Keratinocyte (primary cell): ENCODE measurements around the gene C2orf76. TPM values are rescaled to one million over a fixed set of nuclear protein-coding genes. Genes with fewer than 3 reads are reported as not detected.

Experiments used
- DNase-seq: peaks from one replicate; pipeline ENCODE4 v3.0.0-alpha.2; 2011; ENCODE audit warnings: low read depth, missing footprints, low spot score
- FAIRE-seq: peaks from 2 replicates; lab custom pipeline; 2011; peaks lifted over from hg19 to GRCh38; lab: Jason Lieb, UNC
- H2AFZ ChIP-seq: 2 replicates; pipeline ENCODE4 v1.6.0; 2012; ENCODE audit warnings: low read length, control low read depth, inconsistent platforms; ENCODE audit not compliant: control insufficient read depth
- H3K27ac ChIP-seq: 2 replicates; pipeline ENCODE4 v1.5.1; 2011; ENCODE audit warnings: low read length; ENCODE audit not compliant: control insufficient read depth, insufficient read depth
- H3K27me3 ChIP-seq: 3 replicates; pipeline ENCODE4 v1.6.0; 2011; ENCODE audit warnings: low read length; ENCODE audit not compliant: control insufficient read depth, insufficient read depth; ENCODE audit errors: extremely low read depth
- H3K36me3 ChIP-seq, 2 experiments: 2 replicates in 1 of 2; 3 replicates in 1 of 2; pipeline ENCODE4 v1.5.1; 2011; ENCODE audit warnings: low read length in 2 of 2, mild to moderate bottlenecking in 1 of 2; ENCODE audit not compliant: control insufficient read depth in 2 of 2, insufficient read depth in 2 of 2; ENCODE audit errors: extremely low read depth in 1 of 2
- H3K4me1 ChIP-seq: 3 replicates; pipeline ENCODE4 v1.5.1; 2011; ENCODE audit warnings: low read length; ENCODE audit not compliant: control insufficient read depth, insufficient read depth; ENCODE audit errors: extremely low read depth
- H3K4me2 ChIP-seq: 3 replicates; pipeline ENCODE4 v1.6.0; 2011; ENCODE audit warnings: low read depth, low read length; ENCODE audit not compliant: control insufficient read depth, insufficient read depth; ENCODE audit errors: extremely low read depth
- H3K4me3 ChIP-seq, 3 experiments: fragments of 200-600 bp in 1 of 3; sonication (generic) in 1 of 3; 2 replicates in 2 of 3; 3 replicates in 1 of 3; pipeline ENCODE4 v1.5.1; 2011 to 2016; ENCODE audit warnings: low read length in 3 of 3, mild to moderate bottlenecking in 3 of 3, control low read depth in 2 of 3, inconsistent platforms in 1 of 3, low read depth in 1 of 3, mixed read lengths in 1 of 3, mixed run types in 1 of 3, moderate library complexity in 1 of 3; ENCODE audit not compliant: control insufficient read depth in 2 of 3, insufficient read depth in 2 of 3; ENCODE audit errors: extremely low read depth in 1 of 3
- H3K79me2 ChIP-seq: 2 replicates; pipeline ENCODE4 v1.6.0; 2012; ENCODE audit warnings: low read length; ENCODE audit not compliant: control insufficient read depth, insufficient read depth
- H3K9ac ChIP-seq: 3 replicates; pipeline ENCODE4 v1.6.0; 2011; ENCODE audit warnings: low read length; ENCODE audit not compliant: control insufficient read depth, insufficient read depth; ENCODE audit errors: extremely low read depth
- H3K9me1 ChIP-seq: 3 replicates; pipeline ENCODE4 v1.6.0; 2011; ENCODE audit warnings: low read length; ENCODE audit not compliant: control insufficient read depth, insufficient read depth; ENCODE audit errors: extremely low read depth
- H3K9me3 ChIP-seq: 2 replicates; pipeline ENCODE4 v1.5.1; 2012; ENCODE audit warnings: low read depth, low read length; ENCODE audit not compliant: control insufficient read depth
- H4K20me1 ChIP-seq: 3 replicates; pipeline ENCODE4 v1.6.0; 2011; ENCODE audit warnings: low read length; ENCODE audit not compliant: control insufficient read depth, insufficient read depth; ENCODE audit errors: extremely low read depth
- CTCF ChIP-seq, 3 experiments: IDR thresholded peaks in 1 of 3; conservative IDR thresholded peaks in 1 of 3; optimal IDR thresholded peaks in 1 of 3; 2 replicates in 2 of 3; 3 replicates in 1 of 3; pipeline versions ENCODE3 to v1.5.1; 2011; ENCODE audit warnings: low read length in 3 of 3, mild to moderate bottlenecking in 3 of 3, moderate library complexity in 2 of 3, control low read depth in 1 of 3, inconsistent platforms in 1 of 3; ENCODE audit not compliant: insufficient read depth in 2 of 3; ENCODE audit errors: extremely low read depth in 1 of 3
- EZH2 ChIP-seq: IDR thresholded peaks from one replicate; pipeline ENCODE4 v1.6.1; 2012; ENCODE audit warnings: inconsistent platforms, mild to moderate bottlenecking, low read length, moderate library complexity
- dilution Hi-C: fragments of 300-500 bp; cut with MboI; formaldehyde crosslinking; loops from one replicate; pipeline ENCODE4 v1.7.0; 2020; ENCODE audit warnings: low sequenced_read_pairs; ENCODE audit not compliant: extremely low pct_ligation_motif_present
- polyA plus RNA-seq, 5 experiments: library from polyadenylated mRNA; depleted of rRNA in 3 of 5; stranded (reverse) in 3 of 5; stranded (forward) in 1 of 5; unstranded in 1 of 5; fragments of >200 nt; gene quantifications; 1 replicate in 1 of 5; 2 replicates in 3 of 5; 3 replicates in 1 of 5; pipeline versions ENCODE4 v1.2.1 to v1.2.3, GENCODE V29; 2011 to 2012; ENCODE audit warnings: missing spikeins in 2 of 5, low read depth in 1 of 5, low replicate concordance in 1 of 5

Gene C2orf76
- polyA plus RNA-seq, 1 donor (not counting 4 experiments of a cell fraction or from before 2014, with no cell fraction given) = 17.9 TPM

- FAIRE-seq = no peak
- no peak overlapping the region for H3K27ac ChIP-seq
- dilution Hi-C loops = no loop called here
- H3K9me1 ChIP-seq = no peaks in the 10 kb centered on the region
- peaks cover under 1% of the 10 kb centered on the region for H3K4me1 ChIP-seq
- no peak overlapping the region for H2AFZ ChIP-seq
- H3K9me3 ChIP-seq = no peaks in the 10 kb centered on the region
- no peaks in the 10 kb centered on the region for H3K79me2 ChIP-seq
- no peak overlapping the region for H3K9ac ChIP-seq
- TF ChIP-seq EZH2 (no peak), CTCF (optimal IDR thresholded peaks at IDR 0.05 in 1 of 3, IDR thresholded peaks at IDR 0.05 in 1 of 3, conservative IDR thresholded peaks at IDR 0.05 in 1 of 3; ENCODE audit: extremely low read depth in 1 of 3, insufficient read depth in 2 of 3, low read length in 3 of 3) (no peak)
- no peak overlapping the region for H3K4me2 ChIP-seq
- H3K4me3 ChIP-seq = no peak overlapping the region
- H4K20me1 ChIP-seq = no peaks in the 10 kb centered on the region
- DNase-seq = no peak
- no peaks in the 10 kb centered on the region for H3K36me3 ChIP-seq
- H3K27me3 ChIP-seq = peaks cover under 1% of the 10 kb centered on the region
These were observed 55.3 kb downstream of the C2orf76 start for GRCh38 chr2:119311371-119311770.

- dilution Hi-C loops = no loop called here
- Histone ChIP-seq H3K27ac (no peak overlapping the region), H3K9me3 (no peaks in the 10 kb centered on the region), H3K4me2 (no peak overlapping the region), H4K20me1 (no peaks in the 10 kb centered on the region), H3K9ac (no peak overlapping the region), H3K36me3 (no peaks in the 10 kb centered on the region), H3K9me1 (no peaks in the 10 kb centered on the region), H3K4me3 (no peak overlapping the region), H3K79me2 (no peaks in the 10 kb centered on the region), H3K4me1 (peaks cover 5% of the 10 kb centered on the region), H3K27me3 (peaks cover 14% of the 10 kb centered on the region), H2AFZ (no peak overlapping the region)
- no peak for FAIRE-seq
- TF ChIP-seq EZH2 = no peak
- TF ChIP-seq CTCF (optimal IDR thresholded peaks at IDR 0.05 in 1 of 3, IDR thresholded peaks at IDR 0.05 in 1 of 3, conservative IDR thresholded peaks at IDR 0.05 in 1 of 3; ENCODE audit: extremely low read depth in 1 of 3, insufficient read depth in 2 of 3, low read length in 3 of 3) = no peak
- DNase-seq = no peak
These were observed 57.8 kb downstream of the C2orf76 start for GRCh38 chr2:119308793-119309330.
